HG03457 (cell line): ENCODE results near the gene KCNH3.
"Not testable (repeated sequence)": the region's sequence is repeated elsewhere in the genome, so short reads cannot be mapped to it uniquely, and the experiment has no call there.

Source experiments
- ATAC-seq: cut with Tn5 transposase; IDR thresholded peaks from one replicate; pipeline ENCODE4 v1.9.1; 2021; ENCODE audit warnings: moderate number of reproducible peaks; ENCODE audit not compliant: unreplicated experiment

The KCNH3 gene

DNA sequence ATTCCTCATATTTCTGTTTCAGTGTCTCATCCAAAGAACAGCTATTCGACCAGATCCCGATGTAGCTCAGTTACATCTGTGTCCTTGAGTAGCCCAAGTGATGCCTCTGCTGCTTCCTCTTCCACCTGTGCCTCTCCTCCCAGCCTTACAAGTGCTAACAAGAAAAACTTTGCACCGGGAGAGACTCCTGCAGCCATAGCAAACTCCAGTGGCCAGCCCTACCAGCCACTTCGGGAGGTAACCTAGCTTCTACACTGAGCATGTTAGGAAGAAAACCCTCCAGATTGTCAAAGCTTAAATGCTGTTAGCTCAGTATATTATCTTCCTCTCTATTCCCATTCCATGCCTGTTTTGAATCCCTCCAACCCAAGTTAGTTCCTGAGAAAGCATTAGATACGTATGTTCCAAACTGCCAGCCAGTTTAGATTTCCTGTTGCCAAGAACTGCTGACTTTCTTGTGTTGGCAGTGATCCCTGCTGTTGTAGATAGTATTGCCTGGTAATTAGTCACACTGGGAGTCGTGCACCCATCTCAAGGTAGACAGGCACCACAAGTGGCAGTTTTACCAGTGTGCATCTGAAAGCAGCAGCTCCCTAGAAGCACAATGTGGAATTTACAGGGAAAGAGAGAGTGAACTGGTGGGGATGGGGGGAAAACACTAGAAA lies 14.0 kb upstream of the KCNH3 start:
- ATAC-seq: no peak

- no peak for ATAC-seq
Measured at GRCh38 chr12:49525942-49526341, 12.9 kb upstream of the KCNH3 start.

GRCh38 chr12:49527361-49528130 lies 11.3 kb upstream of the KCNH3 start:
- ATAC-seq: no peak

- no peak for ATAC-seq
Measured at GRCh38 chr12:49529414-49529813, 9.4 kb upstream of the KCNH3 start.

DNA sequence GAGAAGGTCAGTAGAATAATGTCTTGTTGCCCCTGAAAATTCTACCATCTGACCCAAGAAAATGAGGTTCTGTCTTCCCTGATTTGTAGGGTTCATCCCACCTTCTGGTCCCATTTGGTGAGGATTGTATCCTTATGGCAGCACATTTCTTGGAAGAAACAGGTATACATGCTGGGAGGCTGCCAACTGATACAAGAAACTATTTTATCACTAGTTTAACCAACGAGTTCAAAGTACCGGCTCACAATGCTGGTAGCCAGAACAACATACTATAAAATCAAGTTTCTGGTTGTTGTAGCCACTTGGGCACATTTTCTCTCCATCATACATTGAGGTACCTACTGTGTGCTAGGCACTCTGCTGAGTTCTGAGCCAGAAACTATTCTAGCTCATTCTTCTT lies 7.1 kb upstream of the KCNH3 start:
- ATAC-seq: no peak

- no peak for ATAC-seq
Measured at GRCh38 chr12:49533331-49533730, 5.5 kb upstream of the KCNH3 start.

DNA sequence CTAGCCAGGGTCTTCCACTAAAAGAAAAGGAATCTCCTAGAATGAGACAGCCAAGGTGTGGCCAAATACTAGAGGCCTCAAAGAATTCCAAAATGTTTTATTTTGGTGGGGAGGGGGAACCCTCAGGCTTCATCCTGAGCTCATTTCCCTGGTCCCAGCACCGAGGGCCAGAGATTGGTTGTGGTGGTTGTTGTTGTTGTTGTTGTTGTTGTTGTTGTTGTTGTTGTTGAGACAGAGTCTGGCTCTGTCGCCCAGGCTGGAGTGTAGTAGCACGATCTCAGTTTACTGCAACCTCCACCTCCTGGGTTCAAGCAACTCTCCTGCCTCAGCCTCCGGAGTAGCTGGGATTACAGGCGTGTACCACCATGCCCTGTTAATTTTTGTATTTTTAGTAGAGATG lies 4.7 kb upstream of the KCNH3 start:
- ATAC-seq: not testable (repeated sequence)

DNA sequence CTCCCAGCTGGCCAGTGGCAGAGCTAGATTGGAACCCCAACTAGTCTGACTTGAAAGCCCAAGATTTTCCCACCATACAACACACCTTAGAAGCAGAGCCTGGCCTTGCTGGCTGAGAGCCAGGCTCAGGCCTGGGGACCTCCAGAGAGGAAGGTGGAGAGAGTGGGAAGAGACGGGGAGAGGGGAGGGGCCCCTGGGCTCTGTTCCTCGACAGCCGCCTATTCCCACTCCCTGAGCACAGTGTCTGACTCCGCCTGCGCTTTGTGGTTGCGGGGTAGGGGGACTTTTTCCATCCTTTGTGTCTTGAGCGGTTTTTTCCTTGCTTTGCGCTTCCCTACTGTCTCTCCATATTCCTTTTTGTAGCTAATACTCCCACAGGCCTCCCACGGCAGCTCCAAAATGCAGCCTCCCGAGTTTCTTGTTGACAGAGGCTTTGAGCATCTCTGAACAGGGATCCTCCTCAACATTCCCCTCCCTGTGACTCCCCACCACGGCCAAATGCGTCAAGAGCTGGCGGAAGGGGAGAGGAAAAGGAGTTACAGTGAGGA lies 4.0 kb upstream of the KCNH3 start:
- ATAC-seq: no peak

DNA sequence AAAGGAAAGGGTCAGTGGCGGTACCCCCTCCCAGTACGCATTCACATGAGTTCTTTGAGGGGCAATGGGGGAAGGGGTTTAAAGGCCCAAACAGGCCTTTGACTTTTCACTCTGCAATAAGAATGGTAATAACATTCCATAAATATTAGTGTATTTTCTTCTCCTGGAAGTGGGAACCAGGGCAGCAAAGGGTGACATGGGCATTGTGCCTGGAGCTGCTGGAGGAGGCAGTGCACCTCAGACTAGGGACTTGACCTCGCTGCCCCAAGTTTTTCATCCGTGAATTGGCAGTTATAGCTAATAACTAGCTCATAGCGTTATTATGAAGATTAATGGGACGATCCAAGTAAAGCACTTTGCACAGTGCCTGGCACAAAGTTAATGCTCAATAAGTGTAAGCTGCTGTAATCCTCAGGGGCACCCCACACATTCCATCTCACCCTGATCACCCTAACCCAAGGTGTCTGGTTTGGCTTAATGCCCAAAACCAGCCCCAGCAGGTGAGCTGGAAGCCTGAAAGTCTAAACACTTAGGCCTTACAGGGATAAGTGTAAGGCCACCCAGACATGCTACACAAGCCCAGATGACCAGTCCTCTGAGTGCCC lies 2.8 kb upstream of the KCNH3 start:
- ATAC-seq: no peak

DNA sequence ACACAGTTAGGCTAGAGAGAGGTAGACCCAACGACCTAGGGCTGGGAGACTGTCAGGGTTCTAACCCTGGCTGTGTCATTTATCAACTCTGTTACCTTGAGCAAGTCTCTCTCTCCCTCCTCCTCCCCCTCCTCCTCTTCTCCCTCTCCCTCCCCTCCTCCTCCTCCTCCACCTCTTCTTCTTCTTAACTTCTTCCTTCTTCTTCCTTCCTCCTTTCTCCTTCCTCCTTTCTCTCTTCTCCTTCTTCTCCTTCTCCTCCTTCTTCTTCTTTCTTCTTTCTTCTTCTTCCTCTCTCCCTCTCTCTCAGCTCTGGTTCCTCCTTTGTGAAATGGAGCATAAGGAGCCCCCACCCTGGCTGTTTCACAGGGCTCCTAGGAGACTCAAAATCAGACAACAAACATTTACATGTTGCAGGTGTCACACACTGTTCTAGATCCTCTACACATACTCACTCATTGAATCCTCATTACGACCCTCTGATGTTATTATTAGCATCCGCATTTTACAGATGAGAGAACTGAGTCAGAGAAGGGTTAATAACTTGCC lies 2.2 kb upstream of the KCNH3 start:
- no peak for ATAC-seq

GRCh38 chr12:49537231-49537751 lies 1.5 kb upstream of the KCNH3 start:
- ATAC-seq: no peak

- no peak for ATAC-seq
Measured at GRCh38 chr12:49537752-49538509, 899 bp upstream of the KCNH3 start.

GRCh38 chr12:49539406-49540228 lies 787 bp downstream of the KCNH3 start:
- ATAC-seq: no peak

GRCh38 chr12:49540229-49541139 lies 1.7 kb downstream of the KCNH3 start:
- no peak for ATAC-seq

DNA sequence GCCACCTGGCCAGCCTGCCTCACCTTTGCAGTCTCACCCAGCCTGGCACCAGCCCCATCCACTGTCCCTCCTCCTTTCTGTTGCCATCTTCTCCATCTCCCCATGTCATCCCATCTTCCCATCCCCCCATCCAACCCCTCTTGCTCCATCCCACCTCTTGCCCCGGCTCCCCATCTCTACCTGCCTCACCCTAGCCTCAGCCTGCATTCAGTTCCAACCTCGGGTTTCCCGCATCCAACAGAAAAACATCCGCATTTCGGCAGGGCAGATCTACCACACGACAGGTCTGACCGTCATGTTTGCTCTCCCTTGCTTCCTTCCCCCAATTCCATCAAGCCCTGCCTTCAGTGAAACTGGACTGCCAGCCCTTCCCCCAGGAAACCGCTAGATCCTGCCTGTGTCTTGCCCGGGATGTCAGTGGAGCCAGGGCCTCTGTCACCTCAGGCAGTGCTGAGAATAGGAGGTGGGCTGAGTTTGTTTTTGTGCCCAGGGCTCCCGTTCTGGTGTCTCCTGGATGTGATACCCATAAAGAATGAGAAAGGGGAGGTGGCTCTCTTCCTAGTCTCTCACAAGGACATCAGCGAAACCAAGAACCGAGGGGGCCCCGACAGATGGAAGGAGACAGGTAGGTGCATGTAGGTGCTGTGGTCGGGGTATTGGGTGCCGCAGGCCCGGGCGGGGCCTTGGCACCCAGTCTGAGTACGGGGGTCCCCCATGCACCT lies 2.5 kb downstream of the KCNH3 start:
- no peak for ATAC-seq

GRCh38 chr12:49541911-49542505 lies 3.2 kb downstream of the KCNH3 start:
- no peak for ATAC-seq

DNA sequence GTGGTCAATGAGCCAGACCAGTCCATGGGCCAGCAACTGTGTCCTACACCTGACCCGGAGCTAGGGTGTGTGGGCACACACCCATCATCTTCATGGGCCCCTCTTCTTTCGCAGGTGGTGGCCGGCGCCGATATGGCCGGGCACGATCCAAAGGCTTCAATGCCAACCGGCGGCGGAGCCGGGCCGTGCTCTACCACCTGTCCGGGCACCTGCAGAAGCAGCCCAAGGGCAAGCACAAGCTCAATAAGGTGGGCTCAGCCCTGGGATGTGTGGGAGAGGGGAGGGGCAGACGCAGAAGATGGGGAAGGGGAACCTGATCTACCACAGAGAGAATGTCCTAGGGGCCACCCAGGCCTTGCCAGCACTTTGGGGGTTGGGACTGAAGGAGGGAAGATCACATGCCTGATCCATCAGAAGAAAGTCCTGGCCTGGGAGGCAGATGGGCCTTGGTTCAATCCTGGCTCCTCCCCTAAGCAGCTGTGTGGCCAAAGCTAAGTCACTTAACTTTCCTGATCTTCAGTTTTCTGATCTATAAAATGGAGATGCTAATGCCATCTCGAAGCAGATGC lies 3.8 kb downstream of the KCNH3 start:
- no peak for ATAC-seq
